ENCODE results near the gene STK11IP.

The STK11IP gene

GRCh38 chr2:219569041-219569440 lies 28.6 kb upstream of the STK11IP start (continued):
- TF ChIP-seq ZNF560 (tag by site-specific recombination; IDR thresholded peaks at IDR 0.05; ENCODE audit: borderline replicate concordance) (no peak), TCF7L2 (IDR thresholded peaks at IDR 0.05; ENCODE audit: borderline replicate concordance, low read depth, low read length) (no peak), ZNF37A (tag by site-specific recombination; IDR thresholded peaks at IDR 0.05) (no peak), ZNF626 (tag by site-specific recombination; IDR thresholded peaks at IDR 0.05) (no peak)

GRCh38 chr2:219569635-219570034 lies 28.0 kb upstream of the STK11IP start:
- H3K9me3 ChIP-seq (ENCODE audit: control insufficient read depth, insufficient read depth, low read depth, low read length): no peaks in the 10 kb centered on the region
- peak overlapping the region; percentile 91; the same call in 1 of the 2 replicates for H3K4me3 ChIP-seq (ENCODE audit: low read depth, low read length)
- POLR2A ChIA-PET: interaction anchor here (2.8 kb wide), 1 partner anchor 28 kb away, joined by 12 read pairs; the partner anchor contains the start of gene STK11IP
- CTCF ChIA-PET: interaction anchor here (0.6 to 3.5 kb wide), 3 partner anchors 9 to 536 kb away, joined by 3 to 32 read pairs (median 4); no protein-coding TSS in a partner anchor
- peaks cover 11 to 54% of the 10 kb centered on the region in 2 experiments; a peak in 2 of 3 replicates for H3K36me3 ChIP-seq (ENCODE audit: control insufficient read depth in 2 of 2, insufficient read depth in 1 of 2, low read length in 2 of 2)
- no peak for TF ChIP-seq ZNF37A (tag by site-specific recombination; IDR thresholded peaks at IDR 0.05)
- H3K27ac ChIP-seq (ENCODE audit: extremely low read depth, low read depth, low read length): no peak overlapping the region
- peaks cover 13% of the 10 kb centered on the region for H3K4me1 ChIP-seq (ENCODE audit: control insufficient read depth, insufficient read depth, low read length)

- peaks cover 5 to 47% of the 10 kb centered on the region in 2 experiments; a peak in 2 of 3 replicates for H3K36me3 ChIP-seq (ENCODE audit: control insufficient read depth in 2 of 2, insufficient read depth in 1 of 2, low read length in 2 of 2)
- CTCF ChIA-PET: interaction anchor here (1.6 to 3.5 kb wide), 3 partner anchors 10 to 73 kb away, joined by 8 to 32 read pairs (median 13); no protein-coding TSS in a partner anchor
- H3K9me3 ChIP-seq (ENCODE audit: control insufficient read depth, insufficient read depth, low read depth, low read length): no peaks in the 10 kb centered on the region
- H3K4me1 ChIP-seq (ENCODE audit: control insufficient read depth, insufficient read depth, low read length): peaks cover 13% of the 10 kb centered on the region
- H3K27ac ChIP-seq (ENCODE audit: extremely low read depth, low read depth, low read length): peak overlapping the region; percentile 86
- TF ChIP-seq ZBTB20 (tag by site-specific recombination; IDR thresholded peaks at IDR 0.05) (peak; percentile 58; the same call in 1 of the 2 replicates), IKZF3 (tag by site-specific recombination; IDR thresholded peaks at IDR 0.05) (no peak), ZFHX2 (tag by site-specific recombination; conservative IDR thresholded peaks at IDR 0.05) (no peak), ZNF335 (tag by site-specific recombination; conservative IDR thresholded peaks at IDR 0.05) (peak; percentile 41), GLIS2 (tag by site-specific recombination; IDR thresholded peaks at IDR 0.05) (0 out of 2 replicates have a peak, but pooled peaks have one; percentile 34), ZBTB26 (tag by site-specific recombination; optimal IDR thresholded peaks at IDR 0.05) (peak; percentile 15)
- peak overlapping the region; percentile 91 for H3K4me3 ChIP-seq (ENCODE audit: low read depth, low read length)
- POLR2A ChIA-PET: interaction anchor here (1.0 to 2.5 kb wide), 8 partner anchors 9 to 291 kb away, joined by 3 to 44 read pairs (median 8); partner anchors contain the start of genes CHPF, STK11IP and TMEM198
These were observed 27.3 kb upstream of the STK11IP start for GRCh38 chr2:219570194-219570923.

GRCh38 chr2:219570924-219571310 lies 26.7 kb upstream of the STK11IP start:
- peaks cover 4 to 42% of the 10 kb centered on the region in 2 experiments; a peak in 2 of 3 replicates for H3K36me3 ChIP-seq (ENCODE audit: control insufficient read depth in 2 of 2, insufficient read depth in 1 of 2, low read length in 2 of 2)
- H3K27ac ChIP-seq (ENCODE audit: extremely low read depth, low read depth, low read length): peak overlapping the region; percentile 86
- H3K9me3 ChIP-seq (ENCODE audit: control insufficient read depth, insufficient read depth, low read depth, low read length): no peaks in the 10 kb centered on the region
- TF ChIP-seq SALL2 (tag by site-specific recombination; IDR thresholded peaks at IDR 0.05; ENCODE audit: borderline replicate concordance) (no peak), ZNF837 (tag by site-specific recombination; IDR thresholded peaks at IDR 0.05) (no peak), ZBTB26 (tag by site-specific recombination; optimal IDR thresholded peaks at IDR 0.05) (peak; percentile 53), GLIS1 (tag by site-specific recombination; IDR thresholded peaks at IDR 0.05) (peak; percentile 69)
- H3K4me1 ChIP-seq (ENCODE audit: control insufficient read depth, insufficient read depth, low read length): peaks cover 13% of the 10 kb centered on the region
- CTCF ChIA-PET: interaction anchor here (1.6 to 3.5 kb wide), 3 partner anchors 11 to 72 kb away, joined by 8 to 32 read pairs (median 13); no protein-coding TSS in a partner anchor
- POLR2A ChIA-PET: interaction anchor here (0.8 to 2.5 kb wide), 11 partner anchors 10 to 291 kb away, joined by 3 to 44 read pairs (median 5); partner anchors contain the start of genes CHPF, STK11IP and TMEM198
- peak overlapping the region; percentile 91 for H3K4me3 ChIP-seq (ENCODE audit: low read depth, low read length)

Measured in HEK293 (cell line).